ENCODE results near the gene TMEM161A. TPM values are rescaled to one million over a fixed set of nuclear protein-coding genes. Genes with fewer than 3 reads are reported as not detected.
"Not testable (repeated sequence)": the region's sequence is repeated elsewhere in the genome, so short reads cannot be mapped to it uniquely, and the experiment has no call there.

TMEM161A gene
- total RNA-seq, 1 donor from 2014 or later, result 31.7 TPM

DNA sequence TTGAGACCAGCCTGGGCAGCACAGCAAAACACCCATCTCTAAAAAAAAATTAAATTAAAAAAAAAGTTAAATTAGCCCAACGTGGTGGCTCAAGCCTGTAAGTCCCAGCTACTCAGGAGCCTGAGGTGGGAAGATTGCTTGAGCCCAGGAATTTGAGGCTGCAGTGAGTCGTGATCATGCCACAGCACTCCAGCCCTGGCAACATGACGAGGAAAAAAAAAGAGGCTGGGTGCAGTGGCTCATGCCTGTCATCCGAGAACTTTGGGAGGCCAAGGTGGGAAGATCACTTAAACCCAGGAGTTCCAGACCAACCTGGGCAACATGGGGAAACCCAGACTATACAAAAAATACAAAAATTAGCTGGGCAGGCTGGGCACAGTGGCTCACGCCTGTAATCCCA, 2.2 kb upstream of the TMEM161A start:
- no peak for DNase-seq (ENCODE audit: extremely low spot score in 2 of 2)
- TF ChIP-seq, protein P1, sequence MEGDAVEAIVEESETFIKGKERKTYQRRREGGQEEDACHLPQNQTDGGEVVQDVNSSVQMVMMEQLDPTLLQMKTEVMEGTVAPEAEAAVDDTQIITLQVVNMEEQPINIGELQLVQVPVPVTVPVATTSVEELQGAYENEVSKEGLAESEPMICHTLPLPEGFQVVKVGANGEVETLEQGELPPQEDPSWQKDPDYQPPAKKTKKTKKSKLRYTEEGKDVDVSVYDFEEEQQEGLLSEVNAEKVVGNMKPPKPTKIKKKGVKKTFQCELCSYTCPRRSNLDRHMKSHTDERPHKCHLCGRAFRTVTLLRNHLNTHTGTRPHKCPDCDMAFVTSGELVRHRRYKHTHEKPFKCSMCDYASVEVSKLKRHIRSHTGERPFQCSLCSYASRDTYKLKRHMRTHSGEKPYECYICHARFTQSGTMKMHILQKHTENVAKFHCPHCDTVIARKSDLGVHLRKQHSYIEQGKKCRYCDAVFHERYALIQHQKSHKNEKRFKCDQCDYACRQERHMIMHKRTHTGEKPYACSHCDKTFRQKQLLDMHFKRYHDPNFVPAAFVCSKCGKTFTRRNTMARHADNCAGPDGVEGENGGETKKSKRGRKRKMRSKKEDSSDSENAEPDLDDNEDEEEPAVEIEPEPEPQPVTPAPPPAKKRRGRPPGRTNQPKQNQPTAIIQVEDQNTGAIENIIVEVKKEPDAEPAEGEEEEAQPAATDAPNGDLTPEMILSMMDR (IDR thresholded peaks at IDR 0.05), result no peak
- TF ChIP-seq POLR2A (IDR thresholded peaks at IDR 0.05) (no peak), POLR2AphosphoS5 (IDR thresholded peaks at IDR 0.05; ENCODE audit: insufficient read depth in 1 of 2, low read depth in 1 of 2) (no peak)
- intact Hi-C loops (cut with DNase I), result no loop called here
- Histone ChIP-seq H3K4me1 (peaks cover 22% of the 10 kb centered on the region), H3K36me3 (no peaks in the 10 kb centered on the region), H3K4me3 (no peak overlapping the region), H3K9me3 (no peaks in the 10 kb centered on the region), H3K27me3 (no peaks in the 10 kb centered on the region), H3K27ac (no peak overlapping the region)

DNA sequence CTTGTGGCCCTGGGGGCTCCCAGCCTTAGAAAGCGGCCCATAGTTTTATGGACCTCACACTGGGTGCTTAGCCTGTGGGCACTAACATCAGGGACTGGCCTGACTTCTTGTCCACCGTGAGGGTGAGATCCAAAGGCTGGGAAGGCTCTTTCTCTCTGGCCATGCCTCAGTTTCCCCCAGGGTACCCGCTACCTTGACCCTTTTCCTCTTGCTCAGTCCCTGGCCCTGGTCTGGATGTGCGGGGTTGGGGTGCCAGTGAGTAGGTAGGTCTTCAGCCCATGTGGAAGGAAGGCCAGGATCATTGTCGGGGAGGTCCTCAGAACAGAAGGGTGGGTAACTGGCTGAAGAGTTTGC, 1.6 kb upstream of the TMEM161A start:
- peaks cover 22% of the 10 kb centered on the region for H3K4me1 ChIP-seq
- no peak overlapping the region for H3K4me3 ChIP-seq
- TF ChIP-seq POLR2AphosphoS5 (IDR thresholded peaks at IDR 0.05; ENCODE audit: insufficient read depth in 1 of 2, low read depth in 1 of 2), result no peak
- TF ChIP-seq, protein P1 (IDR thresholded peaks at IDR 0.05), result no peak
- H3K27ac ChIP-seq, result no peak overlapping the region
- H3K36me3 ChIP-seq, result no peaks in the 10 kb centered on the region
- no peaks in the 10 kb centered on the region for H3K27me3 ChIP-seq
- H3K9me3 ChIP-seq, result no peaks in the 10 kb centered on the region
- DNase-seq (ENCODE audit: extremely low spot score in 2 of 2), result no peak
- intact Hi-C loops (cut with DNase I), result loop anchor here (5.0 kb wide), 1 partner anchor 78 kb away; the partner anchor contains the start of gene SLC25A42

DNA sequence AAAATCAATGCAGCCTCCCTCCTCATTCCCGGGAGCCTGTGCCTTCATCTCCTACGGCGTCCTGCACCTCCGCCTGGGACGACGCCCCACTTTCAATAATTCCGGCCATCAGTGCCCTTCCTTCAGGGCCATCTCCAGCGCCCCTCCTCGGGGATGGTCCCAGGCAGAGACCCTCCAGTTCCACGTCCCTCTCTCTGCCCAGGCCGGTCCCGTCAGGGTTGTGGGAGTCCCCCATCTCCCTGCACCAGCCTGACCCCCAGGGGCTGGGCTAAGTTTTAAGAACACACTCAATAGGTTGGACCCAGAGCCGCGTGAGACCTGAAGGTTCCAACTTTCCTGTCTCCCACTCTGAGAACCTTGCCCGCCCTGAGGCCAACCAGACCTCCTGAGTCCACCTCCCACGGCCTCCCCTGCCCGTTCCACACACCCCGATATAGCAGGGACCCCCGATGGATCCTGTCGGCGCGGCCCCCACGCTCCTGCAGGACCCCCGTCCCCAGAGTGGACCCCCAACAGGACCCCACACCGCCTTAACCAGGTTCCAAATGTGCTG, 646 bp downstream of the TMEM161A start:
- DNase-seq (ENCODE audit: extremely low spot score in 2 of 2), result no peak
- H3K27ac ChIP-seq, result peak overlapping the region; percentile 72
- intact Hi-C loops (cut with DNase I), result loop anchor here (5.0 kb wide), 1 partner anchor 75 kb away; the partner anchor contains the start of gene SLC25A42

DNA sequence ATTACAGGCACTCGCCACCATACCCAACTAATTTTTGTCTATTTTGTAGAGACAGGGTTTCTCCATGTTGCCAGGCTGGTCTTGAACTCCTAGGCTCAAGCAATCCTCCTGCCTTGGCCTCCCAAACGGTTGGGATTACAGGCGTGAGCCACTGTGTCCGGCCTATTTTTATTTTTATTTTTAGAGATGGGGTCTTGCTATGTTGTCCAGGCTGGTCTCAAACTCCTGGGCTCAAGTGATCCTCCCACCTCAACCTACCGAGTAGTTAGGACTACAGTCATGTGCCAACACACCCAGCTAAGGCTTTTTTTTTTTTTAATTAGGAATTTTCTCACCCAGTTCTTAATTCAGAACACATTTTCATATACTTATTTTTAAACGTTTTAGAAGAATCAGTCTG, 2.6 kb downstream of the TMEM161A start:
- intact Hi-C loops (cut with DNase I), result loop anchor here (5.0 kb wide), 1 partner anchor 73 kb away; the partner anchor contains the start of gene SLC25A42
- DNase-seq (ENCODE audit: extremely low spot score in 2 of 2); H3K4me3 ChIP-seq: not testable (repeated sequence)

More for the DNA sequence above, 646 bp downstream of the TMEM161A start:
- TF ChIP-seq, protein P1 (IDR thresholded peaks at IDR 0.05), result no peak
- peaks cover 28% of the 10 kb centered on the region for H3K4me1 ChIP-seq
- H3K9me3 ChIP-seq, result no peaks in the 10 kb centered on the region
- no peaks in the 10 kb centered on the region for H3K36me3 ChIP-seq
- H3K4me3 ChIP-seq, result peak overlapping the region; percentile 68 to 95
- H3K27me3 ChIP-seq, result no peaks in the 10 kb centered on the region

DNA sequence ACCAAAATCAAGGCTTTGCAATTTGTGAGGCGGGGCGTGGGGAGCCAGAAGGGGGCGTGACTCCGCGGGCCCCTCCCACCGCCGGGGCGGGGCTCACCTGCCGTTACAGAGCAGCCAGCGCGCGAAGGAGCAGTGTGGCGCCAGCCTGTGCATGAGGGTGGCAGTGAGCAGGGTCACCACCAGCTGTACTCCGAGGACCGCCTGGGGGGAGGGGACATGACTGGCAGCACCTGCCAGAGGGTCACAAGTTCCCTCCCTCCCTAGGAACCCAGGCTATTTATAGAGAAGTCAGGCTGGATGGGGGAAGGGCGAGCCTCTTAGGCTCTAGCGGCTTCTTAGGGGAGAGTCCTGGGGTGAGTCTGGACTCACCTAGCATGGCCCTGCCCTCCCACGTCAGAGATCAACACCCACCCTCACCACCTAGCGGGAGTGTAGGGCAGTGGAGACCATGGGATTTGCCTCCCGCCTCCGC, 3.6 kb downstream of the TMEM161A start:
- TF ChIP-seq, protein P1 (IDR thresholded peaks at IDR 0.05), result no peak
- no peak for TF ChIP-seq POLR2AphosphoS5 (IDR thresholded peaks at IDR 0.05; ENCODE audit: insufficient read depth in 1 of 2, low read depth in 1 of 2)
- no peak for TF ChIP-seq POLR2A (IDR thresholded peaks at IDR 0.05)
- intact Hi-C loops (cut with DNase I), result loop anchor here (5.0 kb wide), 1 partner anchor 72 kb away; the partner anchor contains the start of gene SLC25A42
- Histone ChIP-seq H3K4me3 (no peak overlapping the region), H3K27me3 (no peaks in the 10 kb centered on the region), H3K27ac (no peak overlapping the region), H3K9me3 (no peaks in the 10 kb centered on the region), H3K4me1 (peaks cover 28% of the 10 kb centered on the region), H3K36me3 (peaks cover 0 to 7% of the 10 kb centered on the region in 2 donors)
- DNase-seq (ENCODE audit: extremely low spot score in 2 of 2), result no peak

More for the DNA sequence above, 2.6 kb downstream of the TMEM161A start:
- not testable (repeated sequence) for H3K27me3 ChIP-seq, H3K36me3 ChIP-seq, H3K27ac ChIP-seq, H3K9me3 ChIP-seq
- H3K4me1 ChIP-seq, result peaks cover 28% of the 10 kb centered on the region
